Measurements from ENCODE around the gene TEDC1.

The TEDC1 gene

DNA sequence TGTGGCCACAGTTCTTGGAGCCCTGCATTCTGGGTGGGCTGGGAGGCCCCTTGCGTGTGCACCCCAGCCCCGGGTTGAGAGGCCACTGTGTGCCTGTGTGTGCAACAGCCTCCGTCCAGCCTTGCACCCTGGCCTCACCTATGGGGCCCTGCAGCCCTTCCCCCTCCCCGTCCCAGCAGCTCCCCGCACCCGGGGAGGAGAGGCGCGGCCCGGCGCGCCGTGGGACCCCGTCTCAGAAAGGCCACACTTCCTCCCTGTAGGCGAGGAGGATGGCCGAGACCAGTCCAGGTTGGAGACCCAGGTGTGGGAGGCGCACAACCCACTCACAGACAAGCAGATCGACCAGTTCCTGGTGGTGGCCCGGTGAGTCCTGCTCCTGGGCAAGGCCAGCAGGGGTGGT, 33.0 kb upstream of the TEDC1 start:
- DNase-seq = no peak

DNA sequence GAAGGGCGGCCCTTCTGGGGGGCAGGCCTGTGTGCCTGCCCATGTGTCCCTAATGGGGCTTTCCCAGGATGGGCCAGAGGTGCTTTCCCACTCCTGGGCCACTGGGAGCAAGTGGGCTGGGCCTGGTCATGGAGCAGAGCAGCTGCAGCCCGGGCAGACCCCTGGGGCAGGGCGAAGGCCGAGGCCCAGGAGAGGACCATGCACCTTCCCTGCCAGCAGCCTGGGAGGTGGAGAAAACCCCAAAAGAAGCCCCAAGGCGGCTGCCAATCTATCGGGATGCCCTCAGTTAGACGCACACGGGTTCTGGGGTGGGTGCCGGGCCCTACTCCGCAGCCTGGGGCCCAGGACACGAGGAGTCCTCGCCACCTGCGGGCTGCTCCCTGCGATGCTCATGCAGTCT, 32.5 kb upstream of the TEDC1 start:
- no peak for DNase-seq

DNA sequence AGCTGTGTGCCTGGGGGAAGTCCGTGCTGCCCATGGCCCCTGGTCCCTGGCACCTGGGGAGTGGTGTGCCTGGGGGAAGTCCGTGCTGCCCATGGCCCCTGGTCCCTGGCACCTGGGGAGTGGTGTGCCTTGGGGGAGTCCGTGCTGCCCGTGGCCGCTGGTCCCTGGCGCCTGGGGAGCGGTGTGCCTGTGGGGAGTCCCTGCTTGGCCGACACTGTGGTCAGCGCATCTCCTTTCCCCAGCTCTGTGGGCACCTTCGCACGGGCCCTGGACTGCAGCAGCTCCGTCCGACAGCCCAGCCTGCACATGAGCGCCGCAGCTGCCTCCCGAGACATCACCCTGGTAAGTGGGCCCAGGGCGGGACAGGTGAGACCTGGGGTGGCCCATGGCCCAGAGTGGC, 30.9 kb upstream of the TEDC1 start:
- no peak for DNase-seq

DNA sequence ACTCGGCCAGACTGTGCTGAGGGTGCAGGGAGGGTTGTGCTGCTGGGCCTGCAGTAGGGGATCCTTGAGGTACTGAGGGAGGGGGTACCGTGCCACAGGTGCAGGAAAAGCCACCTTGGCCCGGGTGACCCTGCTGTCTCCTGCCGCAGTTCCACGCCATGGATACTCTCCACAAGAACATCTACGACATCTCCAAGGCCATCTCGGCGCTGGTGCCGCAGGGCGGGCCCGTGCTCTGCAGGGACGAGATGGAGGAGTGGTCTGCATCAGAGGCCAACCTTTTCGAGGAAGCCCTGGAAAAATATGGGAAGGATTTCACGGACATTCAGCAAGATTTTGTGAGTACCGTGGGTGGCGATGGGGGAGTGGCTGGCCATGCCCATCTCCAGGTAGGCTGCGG, 30.4 kb upstream of the TEDC1 start:
- DNase-seq = no peak

DNA sequence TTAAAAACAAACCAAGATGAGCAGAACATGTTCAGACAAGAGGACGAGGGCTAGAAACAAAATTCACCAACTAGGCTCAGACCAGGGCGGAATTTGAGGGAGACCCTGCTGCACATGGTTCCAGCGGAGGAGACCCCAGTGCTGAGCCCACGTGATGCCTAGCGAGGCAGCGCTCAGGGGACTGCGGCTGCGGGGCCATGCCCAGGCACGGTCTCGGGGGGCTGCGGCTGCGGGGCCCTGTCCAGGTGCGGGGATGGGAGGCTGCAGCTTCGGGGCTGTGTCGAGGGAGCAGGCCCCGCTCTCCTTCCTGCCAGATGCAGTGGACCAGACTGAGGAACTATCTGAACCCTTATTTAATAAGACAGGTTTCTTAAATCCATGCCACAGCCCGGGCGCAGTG, 29.1 kb upstream of the TEDC1 start:
- DNase-seq = no peak

DNA sequence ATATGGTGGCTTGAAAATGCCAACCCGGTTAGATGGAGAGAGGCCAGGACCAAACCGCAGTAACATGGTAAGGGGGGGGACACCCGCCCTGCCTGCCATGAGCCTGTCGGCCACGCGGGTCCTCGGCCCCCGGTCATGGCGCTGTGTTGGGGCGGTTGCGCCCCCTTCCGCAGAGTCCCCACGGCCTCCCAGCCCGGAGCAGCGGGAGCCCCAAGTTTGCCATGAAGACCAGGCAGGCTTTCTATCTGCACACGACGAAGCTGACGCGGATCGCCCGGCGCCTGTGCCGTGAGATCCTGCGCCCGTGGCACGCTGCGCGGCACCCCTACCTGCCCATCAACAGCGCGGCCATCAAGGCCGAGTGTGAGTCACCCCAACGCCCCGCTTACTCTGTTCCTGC, 26.5 kb upstream of the TEDC1 start:
- no peak for DNase-seq

DNA sequence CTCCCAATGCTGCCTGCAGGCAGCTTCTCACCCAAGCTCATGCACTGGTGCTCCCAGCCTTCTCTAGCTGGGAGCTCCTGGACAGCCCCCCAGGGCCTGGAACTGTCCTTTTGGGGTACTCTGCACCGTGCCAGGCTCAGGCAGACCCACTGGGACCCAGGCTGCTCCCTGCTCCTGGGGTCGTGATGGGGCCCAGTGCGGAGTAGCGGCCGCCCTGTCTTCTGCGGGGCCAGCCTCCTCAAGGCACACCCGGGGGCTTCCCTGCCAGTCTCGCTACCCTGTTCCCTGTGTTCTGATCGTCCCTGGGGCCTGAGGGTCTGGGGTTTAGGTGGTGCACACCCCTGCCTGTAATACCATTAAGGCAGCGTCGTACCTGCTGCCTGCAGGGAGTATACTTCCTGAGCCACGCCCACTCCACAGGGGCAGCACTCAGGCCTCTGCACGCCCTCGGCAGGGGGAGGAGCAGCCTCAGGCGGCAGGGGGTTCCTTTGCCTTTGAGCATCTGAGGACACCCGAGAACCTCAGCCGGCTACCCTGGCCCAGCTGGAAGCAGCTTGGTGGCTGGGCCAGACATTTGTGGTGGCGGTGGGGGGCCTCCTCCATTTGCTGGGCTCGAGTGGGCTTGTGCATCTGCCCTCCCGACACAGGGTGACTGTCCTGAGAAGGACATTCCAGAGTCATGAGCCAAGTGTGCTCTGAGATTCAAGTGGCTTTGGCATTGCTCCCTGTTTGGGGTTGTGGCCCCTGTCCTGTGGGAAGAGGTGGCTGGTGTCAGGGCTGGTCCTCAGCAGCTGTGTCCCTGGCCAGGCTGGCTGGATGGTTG, 25.6 kb upstream of the TEDC1 start:
- no peak for DNase-seq

DNA sequence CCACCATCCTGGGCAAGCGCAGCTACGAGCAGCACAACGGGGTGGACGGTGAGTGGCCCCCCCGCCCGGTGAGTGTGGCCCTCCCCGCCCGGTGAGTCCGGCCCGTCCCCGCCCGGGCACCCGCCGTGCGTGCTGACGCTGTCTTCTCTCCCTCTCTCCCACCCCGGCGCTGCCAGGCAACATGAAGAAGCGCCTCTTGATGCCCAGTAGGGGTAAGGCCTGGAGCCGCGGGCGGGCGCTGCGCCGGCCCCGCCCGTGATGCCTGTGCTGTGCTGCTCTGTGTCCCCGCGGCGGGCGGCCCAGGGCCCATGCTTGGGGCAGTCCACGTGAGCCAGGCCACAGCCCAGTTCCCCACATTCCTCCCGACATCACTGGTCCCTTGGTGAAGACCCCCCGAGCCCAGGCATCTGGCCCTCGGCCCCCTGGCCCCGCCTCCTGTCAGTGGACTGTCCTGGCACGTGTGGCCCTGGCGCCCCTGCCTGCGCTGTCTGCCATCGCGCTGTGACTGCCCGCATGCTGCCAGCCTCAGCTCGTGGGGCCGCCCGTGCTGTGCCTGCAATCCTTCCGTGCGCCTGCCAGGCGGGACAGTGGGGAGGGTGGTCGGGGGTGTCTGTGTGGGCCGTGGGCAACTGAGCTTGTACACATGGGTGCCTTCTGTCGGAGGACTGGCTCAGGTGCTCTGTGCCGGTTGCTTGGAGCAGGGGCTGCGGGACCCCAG, 24.4 kb upstream of the TEDC1 start:
- DNase-seq = no peak

DNA sequence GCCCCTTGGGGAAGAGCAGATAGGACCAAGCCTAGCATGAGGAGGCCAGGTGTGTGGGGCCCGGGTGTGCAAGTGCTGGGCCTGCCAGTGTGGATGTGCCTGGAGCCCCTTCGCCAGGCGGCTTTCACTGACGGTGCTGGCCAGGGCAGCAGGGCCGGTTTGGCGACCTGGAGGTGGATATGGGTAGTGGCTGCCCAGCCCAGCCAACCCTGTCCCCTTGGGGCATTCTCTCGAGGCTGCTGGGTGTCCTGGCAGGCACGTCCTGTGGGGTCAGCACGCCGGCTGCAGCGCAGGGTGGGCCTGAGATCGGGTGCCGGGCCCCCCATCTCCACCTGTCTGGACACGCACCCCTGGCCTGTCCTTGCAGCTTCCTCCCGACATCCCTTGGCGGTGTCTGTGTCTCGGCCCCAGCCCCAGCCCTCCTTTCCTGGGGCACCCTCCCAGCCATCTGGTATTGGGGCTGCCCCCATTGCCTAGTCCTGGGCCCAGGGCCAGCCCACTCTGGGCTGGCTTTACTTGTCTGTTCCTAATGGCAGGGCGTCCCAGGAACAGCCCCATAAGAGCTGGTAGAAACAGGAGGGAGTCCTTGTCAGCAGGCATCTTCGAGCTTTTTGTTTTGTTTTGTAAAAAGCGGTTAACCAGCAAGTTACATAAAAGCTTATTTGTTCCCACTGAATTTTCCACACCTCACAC, 23.7 kb upstream of the TEDC1 start:
- DNase-seq = no peak

DNA sequence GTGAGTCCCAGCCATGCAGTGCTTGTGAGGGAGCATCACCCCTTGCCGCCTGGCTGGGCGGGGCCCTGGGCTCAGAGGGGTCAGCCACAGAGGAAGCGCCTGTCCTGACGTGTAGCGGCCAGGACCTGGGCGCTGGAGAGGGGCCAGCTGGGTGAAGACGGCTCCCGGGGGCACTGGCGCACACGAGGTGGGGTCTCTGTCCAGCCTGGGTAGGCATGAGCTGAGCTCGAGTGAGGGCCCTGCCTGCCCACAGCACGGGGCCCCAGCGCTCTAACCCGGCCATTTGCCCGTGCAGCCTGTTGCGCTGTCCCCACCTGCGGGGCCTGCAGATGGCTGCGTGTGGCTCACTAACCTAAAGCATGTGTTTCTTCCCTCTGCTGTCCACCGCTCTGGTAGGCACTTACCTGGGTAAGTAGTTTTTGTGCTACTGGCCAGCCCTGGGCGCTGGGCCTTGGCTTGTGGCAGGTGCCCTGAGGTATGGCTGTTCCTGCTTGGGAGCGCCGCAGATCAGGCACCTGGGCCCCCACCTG, 23.0 kb upstream of the TEDC1 start:
- no peak for DNase-seq

DNA sequence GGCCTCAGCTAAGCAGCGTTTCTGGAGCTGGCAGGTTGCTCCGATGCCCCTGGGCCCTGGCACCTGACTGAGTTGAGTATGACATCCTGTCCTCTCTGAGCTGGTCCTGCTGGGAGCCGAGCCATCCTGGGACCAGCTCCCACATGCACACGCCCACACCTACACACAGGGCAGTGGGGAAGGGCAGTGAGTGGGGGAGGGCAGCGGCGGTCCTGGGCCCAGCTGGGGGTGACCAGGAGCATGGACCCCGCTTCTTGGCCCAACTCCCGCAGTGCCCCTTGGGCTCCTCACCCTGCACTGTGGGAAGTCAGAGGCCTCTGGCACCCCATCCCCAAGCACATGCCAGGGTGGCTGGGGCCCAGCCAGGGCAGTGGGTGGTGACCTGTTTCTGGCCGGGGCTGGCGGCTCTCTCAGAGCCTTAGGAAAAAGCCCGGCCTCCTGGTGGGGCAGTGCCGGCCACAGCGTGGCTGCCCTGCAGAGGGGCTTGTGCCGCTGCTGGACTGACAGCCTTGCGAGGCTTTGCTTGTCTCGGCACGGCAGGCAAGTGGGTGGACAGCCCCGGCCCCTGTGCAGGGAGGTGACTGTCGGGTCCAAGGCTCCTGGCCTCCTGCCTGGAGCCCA, 22.3 kb upstream of the TEDC1 start:
- no peak for DNase-seq

DNA sequence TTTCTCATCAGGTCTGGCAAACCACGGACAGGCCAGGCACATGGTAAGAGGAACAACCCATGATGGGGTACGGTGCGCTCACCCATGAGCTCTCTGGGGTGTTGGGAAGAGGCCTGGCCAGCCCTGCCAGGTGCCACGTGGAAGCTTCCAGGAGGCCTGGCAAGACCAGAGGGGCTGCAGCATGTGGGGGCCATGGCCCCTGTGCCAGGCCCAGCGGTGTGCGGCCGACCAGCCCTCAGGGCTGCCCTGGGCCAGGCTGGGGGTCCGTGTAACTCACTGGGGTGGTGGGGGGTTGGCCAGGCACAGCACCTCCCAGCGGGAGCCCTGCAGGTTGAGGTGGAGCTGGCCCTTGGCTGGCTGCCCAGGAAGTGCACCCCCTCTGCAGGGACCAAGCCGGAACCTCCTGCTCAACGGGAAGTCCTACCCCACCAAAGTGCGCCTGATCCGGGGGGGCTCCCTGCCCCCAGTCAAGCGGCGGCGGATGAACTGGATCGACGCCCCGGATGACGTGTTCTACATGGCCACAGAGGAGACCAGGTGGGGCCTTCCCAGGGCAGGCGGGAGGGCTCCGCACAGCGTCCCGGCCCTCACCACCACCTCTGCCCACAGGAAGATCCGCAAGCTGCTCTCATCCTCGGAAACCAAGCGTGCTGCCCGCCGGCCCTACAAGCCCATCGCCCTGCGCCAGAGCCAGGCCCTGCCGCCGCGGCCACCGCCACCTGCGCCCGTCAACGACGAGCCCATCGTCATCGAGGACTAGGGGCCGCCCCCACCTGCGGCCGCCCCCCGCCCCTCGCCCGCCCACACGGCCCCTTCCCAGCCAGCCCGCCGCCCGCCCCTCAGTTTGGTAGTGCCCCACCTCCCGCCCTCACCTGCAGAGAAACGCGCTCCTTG, 21.3 kb upstream of the TEDC1 start:
- no peak for DNase-seq

DNA sequence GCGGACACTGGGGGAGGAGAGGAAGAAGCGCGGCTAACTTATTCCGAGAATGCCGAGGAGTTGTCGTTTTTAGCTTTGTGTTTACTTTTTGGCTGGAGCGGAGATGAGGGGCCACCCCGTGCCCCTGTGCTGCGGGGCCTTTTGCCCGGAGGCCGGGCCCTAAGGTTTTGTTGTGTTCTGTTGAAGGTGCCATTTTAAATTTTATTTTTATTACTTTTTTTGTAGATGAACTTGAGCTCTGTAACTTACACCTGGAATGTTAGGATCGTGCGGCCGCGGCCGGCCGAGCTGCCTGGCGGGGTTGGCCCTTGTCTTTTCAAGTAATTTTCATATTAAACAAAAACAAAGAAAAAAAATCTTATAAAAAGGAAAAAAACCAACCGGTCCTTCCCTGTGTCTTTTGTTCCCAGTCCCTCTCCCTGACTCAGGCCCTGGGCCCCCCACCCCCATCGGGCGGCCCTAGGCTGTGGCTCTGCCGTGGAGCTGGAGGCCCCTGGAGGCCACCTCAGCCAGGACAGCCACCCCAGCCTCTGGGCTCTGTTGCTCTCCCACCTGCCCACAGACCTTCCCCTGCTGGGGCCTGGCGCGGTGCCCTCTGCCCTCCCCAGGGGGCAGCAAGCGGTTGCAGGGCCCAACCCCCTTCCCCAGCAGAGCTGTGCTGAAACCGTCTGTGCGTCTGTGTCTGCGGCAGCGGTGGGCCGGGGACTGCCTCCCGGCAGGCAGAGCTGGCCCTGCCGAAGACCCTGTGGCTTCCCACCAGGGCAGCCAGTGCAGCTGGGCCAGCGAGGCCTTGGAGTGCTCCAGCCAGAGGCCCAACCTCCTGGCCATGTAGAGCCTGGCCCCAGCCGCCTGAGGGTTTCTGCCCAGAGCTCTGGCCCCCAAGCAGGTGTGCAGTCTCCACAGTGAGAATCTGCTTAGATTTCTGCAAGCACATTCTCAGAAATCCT, 20.4 kb upstream of the TEDC1 start:
- DNase-seq = no peak

DNA sequence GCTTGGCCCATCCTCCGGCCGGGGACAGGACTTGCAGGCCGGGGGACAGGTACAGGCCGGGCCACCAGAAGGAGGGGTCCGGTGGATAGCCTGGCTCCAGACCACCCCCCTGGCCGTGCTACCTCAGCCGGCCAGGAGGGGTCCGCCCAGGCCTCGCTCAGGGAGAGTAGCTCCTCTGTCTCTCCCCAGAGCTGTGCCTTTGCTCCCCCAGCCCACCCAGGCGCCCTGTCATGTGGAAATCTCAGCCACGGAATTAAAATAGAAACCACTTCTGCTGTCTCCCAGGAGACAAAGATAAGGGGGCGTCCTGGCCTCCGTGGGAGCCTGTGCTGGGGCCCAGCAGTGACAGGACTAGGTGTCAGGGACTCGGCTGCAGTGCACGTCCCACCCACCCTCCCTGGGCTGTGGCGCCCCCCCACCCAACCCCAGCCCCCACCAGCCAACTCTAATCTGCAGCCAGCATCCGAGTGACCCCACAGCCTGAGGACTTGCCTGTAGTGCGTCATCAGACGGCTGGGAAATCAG, 19.7 kb upstream of the TEDC1 start:
- no peak for DNase-seq

DNA sequence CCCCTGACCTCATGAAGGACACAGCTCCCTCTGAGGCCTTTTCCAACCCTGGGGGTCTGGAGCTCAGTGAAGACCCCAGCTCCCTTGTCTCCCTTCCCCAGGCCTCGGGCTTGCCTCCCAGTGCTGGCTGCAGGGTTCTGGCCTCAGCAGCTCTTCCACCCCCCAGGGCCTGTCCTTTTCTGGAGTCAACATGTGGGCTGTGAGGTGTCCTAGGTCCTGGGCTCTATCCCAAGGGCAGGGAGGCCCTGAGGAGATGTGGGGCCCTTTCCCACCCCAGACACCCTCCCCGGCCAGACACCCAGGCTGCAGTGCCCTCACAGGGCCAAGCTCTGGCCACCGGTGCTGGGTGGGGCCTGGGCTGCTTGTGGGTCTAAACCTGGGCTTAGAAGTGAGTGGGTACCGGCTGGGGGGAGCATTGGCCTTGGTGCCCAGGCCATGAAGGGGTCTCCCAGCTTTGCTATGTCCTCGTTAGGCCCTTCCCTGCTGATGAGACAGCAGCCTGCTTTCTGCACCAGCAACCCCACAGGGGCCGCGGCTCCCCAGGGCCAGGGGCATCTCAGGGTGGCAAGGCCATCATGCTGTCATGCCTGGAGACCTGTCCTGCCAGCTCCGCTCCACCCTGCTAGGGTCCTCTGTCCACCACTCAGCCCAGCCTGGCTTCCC, 19.1 kb upstream of the TEDC1 start:
- no peak for DNase-seq

DNA sequence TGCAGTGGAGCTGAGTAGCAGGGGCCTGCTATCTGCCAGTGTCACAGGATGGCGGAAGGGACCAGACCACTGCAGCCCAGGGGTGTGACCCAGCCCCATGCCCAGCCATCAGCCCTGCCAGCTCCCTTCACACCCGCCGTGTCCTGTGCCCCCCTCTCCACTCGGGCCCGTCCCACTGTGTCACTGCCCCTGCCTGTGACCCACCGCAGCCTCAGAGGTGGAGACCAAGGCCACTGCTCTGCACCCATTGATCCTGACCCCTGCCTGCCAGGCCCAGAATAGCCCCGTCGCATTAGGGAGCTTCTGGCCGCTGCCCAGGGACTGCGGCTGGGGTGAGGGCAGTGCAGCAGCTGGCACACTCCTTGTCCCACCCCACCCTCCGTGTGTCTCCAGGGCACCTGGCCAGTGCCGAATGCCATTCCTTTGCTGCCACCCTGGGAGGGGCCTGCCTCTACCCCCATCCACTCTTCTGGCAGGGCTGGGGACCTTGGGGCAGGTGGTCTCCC, 18.5 kb upstream of the TEDC1 start:
- DNase-seq = no peak

DNA sequence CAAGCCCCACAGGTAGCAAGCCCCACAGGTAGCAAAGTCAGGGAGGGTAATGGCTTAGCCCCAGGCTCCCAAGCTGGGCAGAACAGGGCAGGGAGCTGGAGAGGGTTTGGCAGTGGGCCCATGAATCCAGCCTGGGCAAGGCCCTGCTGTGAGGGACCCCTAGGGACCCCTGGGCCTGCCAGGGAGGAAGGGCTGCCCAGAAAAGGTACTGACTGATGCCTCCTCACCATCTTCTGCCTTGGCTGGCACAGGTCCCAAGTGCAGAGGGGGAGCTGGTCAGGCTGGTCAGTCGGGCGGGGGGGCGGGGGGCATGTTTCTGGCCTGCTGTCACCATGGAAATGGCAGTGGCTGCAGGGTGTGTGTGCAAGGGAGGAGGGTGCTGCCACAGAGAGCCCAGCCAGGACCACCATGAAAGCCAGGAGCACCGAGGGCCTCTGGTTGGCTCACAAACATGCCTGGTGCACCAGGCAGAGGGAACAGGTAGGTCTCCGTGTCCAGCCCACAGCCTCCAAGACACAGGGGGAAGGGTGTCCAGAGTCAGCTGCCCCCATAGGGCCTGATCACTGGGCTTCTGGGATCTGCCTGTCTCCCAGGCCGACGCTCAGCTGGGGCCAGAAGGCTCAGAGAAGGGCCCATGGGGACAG, 17.9 kb upstream of the TEDC1 start:
- DNase-seq = no peak

DNA sequence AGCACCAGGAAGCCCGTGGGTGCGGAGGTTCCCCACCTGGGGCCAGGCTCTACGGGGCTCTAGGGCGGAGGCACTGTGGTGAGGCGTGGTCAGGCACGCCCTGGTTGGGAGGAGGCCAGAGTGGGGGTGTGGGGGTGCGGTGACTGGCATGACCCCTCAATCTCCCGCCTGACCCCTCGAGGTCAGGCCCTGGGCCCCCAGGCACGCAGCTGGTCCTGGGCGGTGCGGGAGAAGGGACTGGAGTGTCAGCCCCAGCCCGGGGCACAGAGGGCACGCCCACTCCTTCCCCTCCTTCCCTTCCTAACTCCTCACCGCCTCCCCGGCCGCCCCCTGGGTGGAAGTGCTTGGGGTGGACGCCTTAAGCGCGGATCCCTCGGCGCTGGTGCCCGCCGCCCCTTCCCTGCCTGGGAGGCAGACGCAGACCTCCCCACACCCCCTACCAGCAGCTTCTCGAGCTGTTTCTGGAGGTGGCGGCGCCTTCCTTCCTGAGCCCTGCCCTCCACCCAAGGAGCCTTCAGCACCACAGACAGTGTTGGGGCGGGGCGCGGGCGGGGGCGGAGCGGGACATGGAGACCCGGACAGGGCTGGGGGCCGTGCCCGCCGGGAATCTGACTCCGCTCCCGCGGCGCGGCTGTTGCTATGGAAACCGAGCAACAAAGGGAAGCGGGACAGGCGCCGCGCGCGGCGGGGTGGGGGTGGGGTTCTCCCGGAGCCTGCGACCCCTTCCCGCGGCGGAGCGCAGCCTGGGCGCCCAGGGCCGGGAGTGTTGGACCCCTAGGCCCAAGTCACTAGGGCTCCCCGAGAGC, 17.2 kb upstream of the TEDC1 start:
- DNase-seq = peak; percentile 85
